WTC11 (cell line): Measurements from ENCODE around the gene CFAP161. TPM values are rescaled to one million over a fixed set of nuclear protein-coding genes. Genes with fewer than 3 reads are reported as not detected.

Experiments used
- ATAC-seq: fragments of 200-7000 bp; cut with Tn5 transposase; 2 replicates; pipeline ENCODE4 v1.10.0; 2021; ENCODE audit warnings: mild to moderate bottlenecking, moderate library complexity
- CTCF ChIA-PET: fragments of 300-600 bp; sonication (Branson Sonifier 250); formaldehyde crosslinking; loops from one replicate; lab custom pipeline; 2021; ENCODE audit warnings: antibody characterized with exemption; lab: Charles Lee
- POLR2A ChIA-PET: fragments of 350-600 bp; sonication (Branson Sonifier 250); formaldehyde crosslinking; loops from one replicate; lab custom pipeline; 2021; ENCODE audit warnings: antibody characterized with exemption; lab: Charles Lee
- DNase-seq: peaks from one replicate; pipeline ENCODE4 v3.0.0; 2021; ENCODE audit warnings: low spot score
- H3K27ac Mint-ChIP-seq: 2 replicates; pipeline ENCODE4 v1.8.0; 2021; ENCODE audit warnings: mixed read lengths
- H3K27me3 Mint-ChIP-seq: 2 replicates; pipeline ENCODE4 v1.8.0; 2021; ENCODE audit warnings: low read depth, mild to moderate bottlenecking, moderate library complexity, mixed read lengths
- H3K36me3 Mint-ChIP-seq: 2 replicates; pipeline ENCODE4 v1.8.0; 2021; ENCODE audit warnings: mixed read lengths
- H3K4me1 Mint-ChIP-seq: 2 replicates; pipeline ENCODE4 v1.8.0; 2022; ENCODE audit warnings: mixed read lengths
- H3K4me3 Mint-ChIP-seq: 2 replicates; pipeline ENCODE4 v1.8.0; 2021; ENCODE audit warnings: mild to moderate bottlenecking, moderate library complexity, mixed read lengths
- H3K9me3 Mint-ChIP-seq: 2 replicates; pipeline ENCODE4 v1.8.0; 2021; ENCODE audit warnings: mixed read lengths
- E2F4 ChIP-seq: sonication (generic); formaldehyde crosslinking; IDR thresholded peaks from 2 replicates; pipeline ENCODE4 v1.8.1; 2022; ENCODE audit warnings: low read depth, mild to moderate bottlenecking, moderate library complexity, missing genetic modification reagents, borderline replicate concordance
- GTF2I ChIP-seq: fragments of 250-450 bp; sonication (Bioruptor Pico); conservative IDR thresholded peaks from 2 replicates; pipeline ENCODE4 v1.4.0; 2021; ENCODE audit warnings: mild to moderate bottlenecking
- HMGXB4 ChIP-seq: sonication (generic); formaldehyde crosslinking; IDR thresholded peaks from 2 replicates; pipeline ENCODE4 v1.8.1; 2023; ENCODE audit warnings: mild to moderate bottlenecking, moderate library complexity, missing genetic modification reagents
- NR3C1 ChIP-seq: sonication (generic); formaldehyde crosslinking; conservative IDR thresholded peaks from 2 replicates; pipeline ENCODE4 v1.8.1; 2023; ENCODE audit warnings: low read depth, mild to moderate bottlenecking, missing genetic modification reagents
- SOX15 ChIP-seq: fragments of 250-450 bp; sonication (Bioruptor Pico); IDR thresholded peaks from 2 replicates; pipeline ENCODE4 v1.9.0; 2021; ENCODE audit warnings: mild to moderate bottlenecking
- TEAD1 ChIP-seq: sonication (generic); formaldehyde crosslinking; IDR thresholded peaks from 2 replicates; pipeline ENCODE4 v1.8.0; 2022; ENCODE audit warnings: mild to moderate bottlenecking, missing genetic modification reagents
- ZNF263 ChIP-seq: sonication (generic); formaldehyde crosslinking; IDR thresholded peaks from 2 replicates; pipeline ENCODE4 v1.8.1; 2022; ENCODE audit warnings: low read depth, mild to moderate bottlenecking, moderate library complexity, missing genetic modification reagents
- ZNF512 ChIP-seq: sonication (generic); formaldehyde crosslinking; IDR thresholded peaks from 2 replicates; pipeline ENCODE4 v1.8.1; 2022; ENCODE audit warnings: missing genetic modification reagents, borderline replicate concordance
- total RNA-seq: library from RNA; stranded (reverse); gene quantifications from 3 replicates; pipeline ENCODE4 v1.2.3, GENCODE V29; 2021
- TF ChIP-seq, protein P1 (sequence below): fragments of 250-450 bp; sonication (Bioruptor Pico); IDR thresholded peaks from 2 replicates; pipeline ENCODE4 v1.8.0; 2021; ENCODE audit warnings: mild to moderate bottlenecking
- TF ChIP-seq, protein P2 (sequence below): fragments of 200-600 bp; IDR thresholded peaks from 2 replicates; pipeline ENCODE4 v1.8.0; 2022; ENCODE audit warnings: antibody characterized with exemption
- TF ChIP-seq, protein P3 (sequence below): fragments of 250-450 bp; sonication (Bioruptor Pico); IDR thresholded peaks from 2 replicates; pipeline ENCODE4 v1.9.0; 2021; ENCODE audit warnings: mild to moderate bottlenecking

CFAP161 gene
- total RNA-seq, 1 experiment from 2014 or later = not detected

DNA sequence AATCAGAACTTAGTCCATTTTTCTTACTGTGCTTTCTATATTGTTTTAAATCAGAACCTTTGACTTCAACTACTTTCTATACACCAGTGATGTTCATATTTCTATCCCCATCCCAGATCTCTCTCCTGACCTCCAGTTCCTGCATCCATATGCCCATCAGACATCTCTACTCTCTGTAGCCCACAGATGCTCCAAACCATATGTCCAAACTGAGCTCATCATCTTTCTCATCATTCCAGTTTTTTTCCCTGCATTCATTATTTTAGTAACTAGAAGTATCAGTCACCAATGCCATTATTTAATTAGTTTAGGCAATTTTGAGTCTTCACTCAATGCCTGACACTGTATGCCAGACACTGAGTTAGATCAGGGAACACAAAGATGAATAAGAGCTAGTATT is 37.2 kb downstream of the CFAP161 start:
- Mint-ChIP-seq H3K4me1 (no peaks in the 10 kb centered on the region), H3K27me3 (no peaks in the 10 kb centered on the region), H3K4me3 (no peak overlapping the region), H3K9me3 (no peaks in the 10 kb centered on the region), H3K27ac (no peak overlapping the region), H3K36me3 (no peaks in the 10 kb centered on the region)
- ATAC-seq = no peak
- TF ChIP-seq, protein P1, sequence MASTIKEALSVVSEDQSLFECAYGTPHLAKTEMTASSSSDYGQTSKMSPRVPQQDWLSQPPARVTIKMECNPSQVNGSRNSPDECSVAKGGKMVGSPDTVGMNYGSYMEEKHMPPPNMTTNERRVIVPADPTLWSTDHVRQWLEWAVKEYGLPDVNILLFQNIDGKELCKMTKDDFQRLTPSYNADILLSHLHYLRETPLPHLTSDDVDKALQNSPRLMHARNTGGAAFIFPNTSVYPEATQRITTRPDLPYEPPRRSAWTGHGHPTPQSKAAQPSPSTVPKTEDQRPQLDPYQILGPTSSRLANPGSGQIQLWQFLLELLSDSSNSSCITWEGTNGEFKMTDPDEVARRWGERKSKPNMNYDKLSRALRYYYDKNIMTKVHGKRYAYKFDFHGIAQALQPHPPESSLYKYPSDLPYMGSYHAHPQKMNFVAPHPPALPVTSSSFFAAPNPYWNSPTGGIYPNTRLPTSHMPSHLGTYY (CRISPR knock-in tag) = no peak
- TF ChIP-seq SOX15 (CRISPR knock-in tag) (no peak), E2F4 (CRISPR knock-in tag) (no peak), HMGXB4 (no peak), ZNF263 (CRISPR knock-in tag) (no peak), ZNF512 (CRISPR knock-in tag) (no peak), GTF2I (no peak), TEAD1 (no peak)
- TF ChIP-seq, protein P2, sequence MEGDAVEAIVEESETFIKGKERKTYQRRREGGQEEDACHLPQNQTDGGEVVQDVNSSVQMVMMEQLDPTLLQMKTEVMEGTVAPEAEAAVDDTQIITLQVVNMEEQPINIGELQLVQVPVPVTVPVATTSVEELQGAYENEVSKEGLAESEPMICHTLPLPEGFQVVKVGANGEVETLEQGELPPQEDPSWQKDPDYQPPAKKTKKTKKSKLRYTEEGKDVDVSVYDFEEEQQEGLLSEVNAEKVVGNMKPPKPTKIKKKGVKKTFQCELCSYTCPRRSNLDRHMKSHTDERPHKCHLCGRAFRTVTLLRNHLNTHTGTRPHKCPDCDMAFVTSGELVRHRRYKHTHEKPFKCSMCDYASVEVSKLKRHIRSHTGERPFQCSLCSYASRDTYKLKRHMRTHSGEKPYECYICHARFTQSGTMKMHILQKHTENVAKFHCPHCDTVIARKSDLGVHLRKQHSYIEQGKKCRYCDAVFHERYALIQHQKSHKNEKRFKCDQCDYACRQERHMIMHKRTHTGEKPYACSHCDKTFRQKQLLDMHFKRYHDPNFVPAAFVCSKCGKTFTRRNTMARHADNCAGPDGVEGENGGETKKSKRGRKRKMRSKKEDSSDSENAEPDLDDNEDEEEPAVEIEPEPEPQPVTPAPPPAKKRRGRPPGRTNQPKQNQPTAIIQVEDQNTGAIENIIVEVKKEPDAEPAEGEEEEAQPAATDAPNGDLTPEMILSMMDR = no peak
- TF ChIP-seq, protein P3, sequence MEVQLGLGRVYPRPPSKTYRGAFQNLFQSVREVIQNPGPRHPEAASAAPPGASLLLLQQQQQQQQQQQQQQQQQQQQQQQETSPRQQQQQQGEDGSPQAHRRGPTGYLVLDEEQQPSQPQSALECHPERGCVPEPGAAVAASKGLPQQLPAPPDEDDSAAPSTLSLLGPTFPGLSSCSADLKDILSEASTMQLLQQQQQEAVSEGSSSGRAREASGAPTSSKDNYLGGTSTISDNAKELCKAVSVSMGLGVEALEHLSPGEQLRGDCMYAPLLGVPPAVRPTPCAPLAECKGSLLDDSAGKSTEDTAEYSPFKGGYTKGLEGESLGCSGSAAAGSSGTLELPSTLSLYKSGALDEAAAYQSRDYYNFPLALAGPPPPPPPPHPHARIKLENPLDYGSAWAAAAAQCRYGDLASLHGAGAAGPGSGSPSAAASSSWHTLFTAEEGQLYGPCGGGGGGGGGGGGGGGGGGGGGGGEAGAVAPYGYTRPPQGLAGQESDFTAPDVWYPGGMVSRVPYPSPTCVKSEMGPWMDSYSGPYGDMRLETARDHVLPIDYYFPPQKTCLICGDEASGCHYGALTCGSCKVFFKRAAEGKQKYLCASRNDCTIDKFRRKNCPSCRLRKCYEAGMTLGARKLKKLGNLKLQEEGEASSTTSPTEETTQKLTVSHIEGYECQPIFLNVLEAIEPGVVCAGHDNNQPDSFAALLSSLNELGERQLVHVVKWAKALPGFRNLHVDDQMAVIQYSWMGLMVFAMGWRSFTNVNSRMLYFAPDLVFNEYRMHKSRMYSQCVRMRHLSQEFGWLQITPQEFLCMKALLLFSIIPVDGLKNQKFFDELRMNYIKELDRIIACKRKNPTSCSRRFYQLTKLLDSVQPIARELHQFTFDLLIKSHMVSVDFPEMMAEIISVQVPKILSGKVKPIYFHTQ (CRISPR knock-in tag) = no peak
- DNase-seq = no peak
- CTCF ChIA-PET = interaction anchor here (1.7 kb wide), 1 partner anchor 95 kb away, joined by 6 read pairs; no protein-coding TSS in a partner anchor
- POLR2A ChIA-PET = no interaction called here

GRCh38 chr15:81174125-81174791 is 40.2 kb downstream of the CFAP161 start:
- no peak for TF ChIP-seq NR3C1 (CRISPR knock-in tag)
- CTCF ChIA-PET = interaction anchor here (7.2 kb wide), 1 partner anchor 92 kb away, joined by 61 read pairs; no protein-coding TSS in a partner anchor
- H3K36me3 Mint-ChIP-seq = no peaks in the 10 kb centered on the region
- H3K27me3 Mint-ChIP-seq = no peaks in the 10 kb centered on the region
- no peak overlapping the region for H3K27ac Mint-ChIP-seq
- H3K4me1 Mint-ChIP-seq = no peaks in the 10 kb centered on the region
- no peak for DNase-seq
- no peak for ATAC-seq
- no peaks in the 10 kb centered on the region for H3K9me3 Mint-ChIP-seq
- H3K4me3 Mint-ChIP-seq = no peak overlapping the region
- POLR2A ChIA-PET = no interaction called here
